HepG2 (cell line): ENCODE results near the gene NT5C2. TPM values are rescaled to one million over a fixed set of nuclear protein-coding genes. Genes with fewer than 3 reads are reported as not detected.
A peak's percentile ranks its signal among the peaks of the same experiment; 100 is the strongest.

Source experiments
- EP300 ChIP-seq, 3 experiments: sonication (generic) in 1 of 3; formaldehyde crosslinking in 1 of 3; IDR thresholded peaks; 2 replicates each; pipeline versions ENCODE4 v1.5.1 to v1.6.1; 2011 to 2020; ENCODE audit warnings: low read depth in 2 of 3, low read length in 2 of 3, borderline replicate concordance in 1 of 3, improper control_type of control experiment in 1 of 3, mild to moderate bottlenecking in 1 of 3, missing genetic modification reagents in 1 of 3, moderate library complexity in 1 of 3
- FOXA1 ChIP-seq, 2 experiments: fragments of 450-650 bp in 1 of 2; sonication (generic) in 1 of 2; formaldehyde crosslinking in 1 of 2; IDR thresholded peaks; 2 replicates each; pipeline versions ENCODE4 v1.4.0 to v1.6.1; 2016 to 2020; ENCODE audit warnings: missing genetic modification reagents in 1 of 2
- FOXO1 ChIP-seq: sonication (generic); formaldehyde crosslinking; IDR thresholded peaks from 2 replicates; pipeline ENCODE4 v1.4.0; 2020; ENCODE audit warnings: missing genetic modification reagents
- HNF4A ChIP-seq: sonication (generic); formaldehyde crosslinking; IDR thresholded peaks from 2 replicates; pipeline ENCODE4 v1.4.0; 2020; ENCODE audit warnings: missing genetic modification reagents
- ISL2 ChIP-seq: sonication (generic); formaldehyde crosslinking; IDR thresholded peaks from 2 replicates; pipeline ENCODE4 v1.5.0; 2020; ENCODE audit warnings: missing genetic modification reagents
- MED1 ChIP-seq: sonication (generic); formaldehyde crosslinking; IDR thresholded peaks from 2 replicates; pipeline ENCODE4 v1.4.0; 2020; ENCODE audit warnings: missing genetic modification reagents
- SNAI1 ChIP-seq: sonication (generic); formaldehyde crosslinking; IDR thresholded peaks from 2 replicates; pipeline ENCODE4 v1.5.0; 2020; ENCODE audit warnings: mild to moderate bottlenecking, missing genetic modification reagents, borderline replicate concordance
- TBX2 ChIP-seq: sonication (generic); formaldehyde crosslinking; IDR thresholded peaks from 2 replicates; pipeline ENCODE4 v1.5.0; 2020; ENCODE audit warnings: missing genetic modification reagents, mild to moderate bottlenecking, borderline replicate concordance
- polyA plus RNA-seq, 8 experiments: library from polyadenylated mRNA; depleted of rRNA in 3 of 8; stranded (reverse) in 7 of 8; unstranded in 1 of 8; fragments of >200 nt; fragmentation: Illumina TruSeq in 4 of 8; extraction: Trizol in 4 of 8; gene quantifications; 2 replicates each; pipeline versions ENCODE4 v1.2.1 to v1.2.3, GENCODE V29; 2011 to 2016; ENCODE audit warnings: low read depth in 4 of 8, missing spikeins in 1 of 8, mixed read lengths in 1 of 8; ENCODE audit not compliant: insufficient read depth in 1 of 8
- total RNA-seq, 5 experiments: library from RNA; depleted of rRNA; stranded (reverse); fragments of >200 nt; fragmentation: Illumina TruSeq; extraction: Trizol; gene quantifications; 2 replicates each; pipeline ENCODE4 v1.2.3, GENCODE V29; 2016; ENCODE audit warnings: low read depth in 1 of 5
- TF ChIP-seq, protein P1 (sequence below): sonication (generic); formaldehyde crosslinking; IDR thresholded peaks from 2 replicates; pipeline ENCODE4 v1.9.0; 2021; ENCODE audit warnings: mild to moderate bottlenecking, missing genetic modification reagents
- TF ChIP-seq, protein P2 (sequence below): sonication (generic); formaldehyde crosslinking; IDR thresholded peaks from 2 replicates; pipeline ENCODE4 v1.4.0; 2020; ENCODE audit warnings: missing genetic modification reagents
- TF ChIP-seq, protein P3 (sequence below): IDR thresholded peaks from 2 replicates; pipeline ENCODE4 v1.4.0; 2020; ENCODE audit warnings: mild to moderate bottlenecking, missing genetic modification reagents
- TF ChIP-seq, protein P4 (sequence below): sonication (generic); formaldehyde crosslinking; conservative IDR thresholded peaks from 2 replicates; pipeline ENCODE4 v1.4.0; 2020; ENCODE audit warnings: missing genetic modification reagents

Gene NT5C2
- total and polyA plus RNA-seq, 2 of the 13 experiments (the other 11 are each of a cell fraction or from before 2014, with no cell fraction given), result 40.6 to 55.2 TPM

DNA sequence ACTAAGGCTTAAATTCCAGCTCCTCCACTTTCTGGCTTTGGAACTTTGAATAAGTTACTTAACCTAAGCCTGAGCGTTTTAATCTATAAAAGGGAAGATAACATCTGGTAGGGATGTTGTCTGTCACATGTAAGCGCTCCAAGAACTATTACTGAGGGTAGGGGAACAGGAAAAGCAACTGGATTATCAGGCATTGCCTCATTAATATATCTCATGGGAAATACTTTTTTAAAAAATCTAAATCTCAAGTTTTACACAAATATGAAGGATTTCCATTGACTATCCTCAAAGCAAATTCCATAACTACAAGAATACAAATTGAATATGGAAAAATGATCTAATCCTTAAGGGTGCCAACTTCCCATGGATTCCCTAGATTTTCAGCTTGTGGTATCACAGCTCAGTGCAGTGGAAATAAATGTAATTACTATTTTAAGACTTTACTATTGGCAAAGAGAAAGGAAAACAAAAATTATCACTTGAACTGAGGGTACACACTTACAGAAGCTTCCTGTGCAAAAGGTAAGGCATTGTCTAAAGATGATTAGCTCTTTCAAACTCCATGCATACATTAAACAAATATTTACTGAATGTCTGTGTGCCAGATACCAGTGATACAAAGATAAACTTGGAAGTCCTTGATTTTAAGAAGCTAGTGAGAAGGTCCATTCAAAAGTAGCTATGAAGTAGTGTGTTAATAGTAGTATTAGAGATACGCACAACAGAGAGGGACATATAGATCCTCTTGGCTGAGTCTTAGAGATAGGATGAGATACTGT lies 38.4 kb downstream of the NT5C2 start (continued):
- TF ChIP-seq, protein P1, sequence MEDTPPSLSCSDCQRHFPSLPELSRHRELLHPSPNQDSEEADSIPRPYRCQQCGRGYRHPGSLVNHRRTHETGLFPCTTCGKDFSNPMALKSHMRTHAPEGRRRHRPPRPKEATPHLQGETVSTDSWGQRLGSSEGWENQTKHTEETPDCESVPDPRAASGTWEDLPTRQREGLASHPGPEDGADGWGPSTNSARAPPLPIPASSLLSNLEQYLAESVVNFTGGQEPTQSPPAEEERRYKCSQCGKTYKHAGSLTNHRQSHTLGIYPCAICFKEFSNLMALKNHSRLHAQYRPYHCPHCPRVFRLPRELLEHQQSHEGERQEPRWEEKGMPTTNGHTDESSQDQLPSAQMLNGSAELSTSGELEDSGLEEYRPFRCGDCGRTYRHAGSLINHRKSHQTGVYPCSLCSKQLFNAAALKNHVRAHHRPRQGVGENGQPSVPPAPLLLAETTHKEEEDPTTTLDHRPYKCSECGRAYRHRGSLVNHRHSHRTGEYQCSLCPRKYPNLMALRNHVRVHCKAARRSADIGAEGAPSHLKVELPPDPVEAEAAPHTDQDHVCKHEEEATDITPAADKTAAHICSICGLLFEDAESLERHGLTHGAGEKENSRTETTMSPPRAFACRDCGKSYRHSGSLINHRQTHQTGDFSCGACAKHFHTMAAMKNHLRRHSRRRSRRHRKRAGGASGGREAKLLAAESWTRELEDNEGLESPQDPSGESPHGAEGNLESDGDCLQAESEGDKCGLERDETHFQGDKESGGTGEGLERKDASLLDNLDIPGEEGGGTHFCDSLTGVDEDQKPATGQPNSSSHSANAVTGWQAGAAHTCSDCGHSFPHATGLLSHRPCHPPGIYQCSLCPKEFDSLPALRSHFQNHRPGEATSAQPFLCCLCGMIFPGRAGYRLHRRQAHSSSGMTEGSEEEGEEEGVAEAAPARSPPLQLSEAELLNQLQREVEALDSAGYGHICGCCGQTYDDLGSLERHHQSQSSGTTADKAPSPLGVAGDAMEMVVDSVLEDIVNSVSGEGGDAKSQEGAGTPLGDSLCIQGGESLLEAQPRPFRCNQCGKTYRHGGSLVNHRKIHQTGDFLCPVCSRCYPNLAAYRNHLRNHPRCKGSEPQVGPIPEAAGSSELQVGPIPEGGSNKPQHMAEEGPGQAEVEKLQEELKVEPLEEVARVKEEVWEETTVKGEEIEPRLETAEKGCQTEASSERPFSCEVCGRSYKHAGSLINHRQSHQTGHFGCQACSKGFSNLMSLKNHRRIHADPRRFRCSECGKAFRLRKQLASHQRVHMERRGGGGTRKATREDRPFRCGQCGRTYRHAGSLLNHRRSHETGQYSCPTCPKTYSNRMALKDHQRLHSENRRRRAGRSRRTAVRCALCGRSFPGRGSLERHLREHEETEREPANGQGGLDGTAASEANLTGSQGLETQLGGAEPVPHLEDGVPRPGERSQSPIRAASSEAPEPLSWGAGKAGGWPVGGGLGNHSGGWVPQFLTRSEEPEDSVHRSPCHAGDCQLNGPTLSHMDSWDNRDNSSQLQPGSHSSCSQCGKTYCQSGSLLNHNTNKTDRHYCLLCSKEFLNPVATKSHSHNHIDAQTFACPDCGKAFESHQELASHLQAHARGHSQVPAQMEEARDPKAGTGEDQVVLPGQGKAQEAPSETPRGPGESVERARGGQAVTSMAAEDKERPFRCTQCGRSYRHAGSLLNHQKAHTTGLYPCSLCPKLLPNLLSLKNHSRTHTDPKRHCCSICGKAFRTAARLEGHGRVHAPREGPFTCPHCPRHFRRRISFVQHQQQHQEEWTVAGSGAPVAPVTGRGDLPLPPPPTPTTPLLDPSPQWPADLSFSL, result no peak
- TF ChIP-seq TBX2 (peak; percentile 26; the same call in 1 of the 2 replicates), ISL2 (CRISPR knock-in tag) (peak; percentile 81), SNAI1 (CRISPR knock-in tag) (no peak), FOXA1 (IDR thresholded peaks at IDR 0.05) (no peak), FOXA1 (CRISPR knock-in tag; IDR thresholded peaks at IDR 0.05) (peak; percentile 63), FOXO1 (CRISPR knock-in tag) (peak; percentile 33; the same call in 1 of the 2 replicates), MED1 (peak; percentile 44; the same call in 1 of the 2 replicates), HNF4A (peak; percentile 48), EP300 (IDR thresholded peaks at IDR 0.05; ENCODE audit: low read depth in 2 of 2, low read length in 2 of 2) (peak in 1 of 2 experiments; percentile 72; a peak in 2 of 4 replicates), EP300 (CRISPR knock-in tag; IDR thresholded peaks at IDR 0.05; ENCODE audit: borderline replicate concordance) (no peak; the same call in 1 of the 2 replicates)
- TF ChIP-seq, protein P2, sequence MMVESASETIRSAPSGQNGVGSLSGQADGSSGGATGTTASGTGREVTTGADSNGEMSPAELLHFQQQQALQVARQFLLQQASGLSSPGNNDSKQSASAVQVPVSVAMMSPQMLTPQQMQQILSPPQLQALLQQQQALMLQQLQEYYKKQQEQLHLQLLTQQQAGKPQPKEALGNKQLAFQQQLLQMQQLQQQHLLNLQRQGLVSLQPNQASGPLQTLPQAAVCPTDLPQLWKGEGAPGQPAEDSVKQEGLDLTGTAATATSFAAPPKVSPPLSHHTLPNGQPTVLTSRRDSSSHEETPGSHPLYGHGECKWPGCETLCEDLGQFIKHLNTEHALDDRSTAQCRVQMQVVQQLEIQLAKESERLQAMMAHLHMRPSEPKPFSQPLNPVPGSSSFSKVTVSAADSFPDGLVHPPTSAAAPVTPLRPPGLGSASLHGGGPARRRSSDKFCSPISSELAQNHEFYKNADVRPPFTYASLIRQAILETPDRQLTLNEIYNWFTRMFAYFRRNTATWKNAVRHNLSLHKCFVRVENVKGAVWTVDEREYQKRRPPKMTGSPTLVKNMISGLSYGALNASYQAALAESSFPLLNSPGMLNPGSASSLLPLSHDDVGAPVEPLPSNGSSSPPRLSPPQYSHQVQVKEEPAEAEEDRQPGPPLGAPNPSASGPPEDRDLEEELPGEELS (CRISPR knock-in tag), result peak; percentile 85
- TF ChIP-seq, protein P3, sequence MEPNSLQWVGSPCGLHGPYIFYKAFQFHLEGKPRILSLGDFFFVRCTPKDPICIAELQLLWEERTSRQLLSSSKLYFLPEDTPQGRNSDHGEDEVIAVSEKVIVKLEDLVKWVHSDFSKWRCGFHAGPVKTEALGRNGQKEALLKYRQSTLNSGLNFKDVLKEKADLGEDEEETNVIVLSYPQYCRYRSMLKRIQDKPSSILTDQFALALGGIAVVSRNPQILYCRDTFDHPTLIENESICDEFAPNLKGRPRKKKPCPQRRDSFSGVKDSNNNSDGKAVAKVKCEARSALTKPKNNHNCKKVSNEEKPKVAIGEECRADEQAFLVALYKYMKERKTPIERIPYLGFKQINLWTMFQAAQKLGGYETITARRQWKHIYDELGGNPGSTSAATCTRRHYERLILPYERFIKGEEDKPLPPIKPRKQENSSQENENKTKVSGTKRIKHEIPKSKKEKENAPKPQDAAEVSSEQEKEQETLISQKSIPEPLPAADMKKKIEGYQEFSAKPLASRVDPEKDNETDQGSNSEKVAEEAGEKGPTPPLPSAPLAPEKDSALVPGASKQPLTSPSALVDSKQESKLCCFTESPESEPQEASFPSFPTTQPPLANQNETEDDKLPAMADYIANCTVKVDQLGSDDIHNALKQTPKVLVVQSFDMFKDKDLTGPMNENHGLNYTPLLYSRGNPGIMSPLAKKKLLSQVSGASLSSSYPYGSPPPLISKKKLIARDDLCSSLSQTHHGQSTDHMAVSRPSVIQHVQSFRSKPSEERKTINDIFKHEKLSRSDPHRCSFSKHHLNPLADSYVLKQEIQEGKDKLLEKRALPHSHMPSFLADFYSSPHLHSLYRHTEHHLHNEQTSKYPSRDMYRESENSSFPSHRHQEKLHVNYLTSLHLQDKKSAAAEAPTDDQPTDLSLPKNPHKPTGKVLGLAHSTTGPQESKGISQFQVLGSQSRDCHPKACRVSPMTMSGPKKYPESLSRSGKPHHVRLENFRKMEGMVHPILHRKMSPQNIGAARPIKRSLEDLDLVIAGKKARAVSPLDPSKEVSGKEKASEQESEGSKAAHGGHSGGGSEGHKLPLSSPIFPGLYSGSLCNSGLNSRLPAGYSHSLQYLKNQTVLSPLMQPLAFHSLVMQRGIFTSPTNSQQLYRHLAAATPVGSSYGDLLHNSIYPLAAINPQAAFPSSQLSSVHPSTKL (CRISPR knock-in tag), result peak; percentile 88
- TF ChIP-seq, protein P4, sequence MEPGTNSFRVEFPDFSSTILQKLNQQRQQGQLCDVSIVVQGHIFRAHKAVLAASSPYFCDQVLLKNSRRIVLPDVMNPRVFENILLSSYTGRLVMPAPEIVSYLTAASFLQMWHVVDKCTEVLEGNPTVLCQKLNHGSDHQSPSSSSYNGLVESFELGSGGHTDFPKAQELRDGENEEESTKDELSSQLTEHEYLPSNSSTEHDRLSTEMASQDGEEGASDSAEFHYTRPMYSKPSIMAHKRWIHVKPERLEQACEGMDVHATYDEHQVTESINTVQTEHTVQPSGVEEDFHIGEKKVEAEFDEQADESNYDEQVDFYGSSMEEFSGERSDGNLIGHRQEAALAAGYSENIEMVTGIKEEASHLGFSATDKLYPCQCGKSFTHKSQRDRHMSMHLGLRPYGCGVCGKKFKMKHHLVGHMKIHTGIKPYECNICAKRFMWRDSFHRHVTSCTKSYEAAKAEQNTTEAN (CRISPR knock-in tag), result peak; percentile 88
